Measurements from ENCODE around the gene KCTD3. TPM values are rescaled to one million over a fixed set of nuclear protein-coding genes. Genes with fewer than 3 reads are reported as not detected.

Gene KCTD3
- 27.9 TPM for polyA plus RNA-seq (2013, experiment 1 of 2)
- 28.1 TPM for polyA plus RNA-seq (2013, experiment 2 of 2)

GRCh38 chr1:215566556-215567490, at the start of gene KCTD3:
KCTD3 (plus strand) TSS chr1:215567304; CDS start chr1:215567686, 382 bp downstream.
- Histone ChIP-seq H2BK15ac (replicated peaks; ENCODE audit: low read depth) (no peak within 1 kb of the TSS), H3K27me3 (ENCODE audit: insufficient read depth, low read length, poor library complexity) (no peaks in the 10 kb centered on the region), H3K27ac (ENCODE audit: low read depth, low read length) (peak within 1 kb of the TSS; percentile 82), H3K79me2 (ENCODE audit: control insufficient read depth, insufficient read depth, low read length) (peaks cover 29% of the 10 kb centered on the region), H2BK5ac (ENCODE audit: low read length) (peak within 1 kb of the TSS; percentile 63), H3K36me3 (ENCODE audit: control insufficient read depth, insufficient read depth, low read length) (no peaks in the 10 kb centered on the region), H3K9ac (ENCODE audit: low read length) (peak within 1 kb of the TSS; percentile 91), H3K4me3 (ENCODE audit: low read length) (peak within 1 kb of the TSS; percentile 95), H3K18ac (ENCODE audit: low read length) (peak within 1 kb of the TSS; percentile 6), H3K4me2 (ENCODE audit: low read length) (peak within 1 kb of the TSS; percentile 66), H3K4ac (ENCODE audit: low read depth, low read length) (peak within 1 kb of the TSS; percentile 20), H3K79me1 (ENCODE audit: low read length) (no peaks in the 10 kb centered on the region), H3K23ac (ENCODE audit: low read length) (peak within 1 kb of the TSS; percentile 99), H4K8ac (ENCODE audit: low read depth, low read length) (no peak within 1 kb of the TSS), H2AK5ac (ENCODE audit: low read length) (no peak within 1 kb of the TSS), H2BK120ac (ENCODE audit: low read depth, low read length) (no peak within 1 kb of the TSS), H3K4me1 (ENCODE audit: control insufficient read depth, low read depth, low read length) (no peaks in the 10 kb centered on the region), H4K5ac (ENCODE audit: low read length) (no peak within 1 kb of the TSS), H3K56ac (ENCODE audit: low read length) (peak within 1 kb of the TSS; percentile 98)
- WGBS (ENCODE audit: extremely low coverage, insufficient coverage, low lambda C conversion rate) = no CpG with 5 or more reads among the region's 44 CpGs
- DNase-seq = peak; percentile 83

- Histone ChIP-seq H3K36me3 (ENCODE audit: control insufficient read depth, insufficient read depth, low read length) (no peaks in the 10 kb centered on the region), H3K79me2 (ENCODE audit: control insufficient read depth, insufficient read depth, low read length) (no peaks in the 10 kb centered on the region), H3K27ac (ENCODE audit: low read depth, low read length) (no peak overlapping the region), H3K18ac (ENCODE audit: low read length) (no peak overlapping the region), H3K23ac (ENCODE audit: low read length) (no peak overlapping the region), H3K4me2 (ENCODE audit: low read length) (no peak overlapping the region), H4K5ac (ENCODE audit: low read length) (no peak overlapping the region), H4K8ac (ENCODE audit: low read depth, low read length) (no peak overlapping the region), H3K4me1 (ENCODE audit: control insufficient read depth, low read depth, low read length) (no peaks in the 10 kb centered on the region), H2BK15ac (replicated peaks; ENCODE audit: low read depth) (no peak overlapping the region), H3K56ac (ENCODE audit: low read length) (no peak overlapping the region), H3K4ac (ENCODE audit: low read depth, low read length) (no peak overlapping the region), H2AK5ac (ENCODE audit: low read length) (no peak overlapping the region), H3K79me1 (ENCODE audit: low read length) (no peaks in the 10 kb centered on the region), H3K9ac (ENCODE audit: low read length) (no peak overlapping the region), H3K4me3 (ENCODE audit: low read length) (no peak overlapping the region), H3K27me3 (ENCODE audit: insufficient read depth, low read length, poor library complexity) (no peaks in the 10 kb centered on the region), H2BK120ac (ENCODE audit: low read depth, low read length) (no peak overlapping the region), H2BK5ac (ENCODE audit: low read length) (no peak overlapping the region)
- peak; percentile 54 for DNase-seq
- WGBS (ENCODE audit: extremely low coverage, insufficient coverage, low lambda C conversion rate) = no CpG with 5 or more reads among the region's 4 CpGs
Observed at GRCh38 chr1:215517441-215517891, 49.6 kb upstream of the KCTD3 start.

- no CpG with 5 or more reads among the region's 2 CpGs for WGBS (ENCODE audit: extremely low coverage, insufficient coverage, low lambda C conversion rate)
- no peak overlapping the region for H2BK5ac ChIP-seq (ENCODE audit: low read length)
- no peak overlapping the region for H3K56ac ChIP-seq (ENCODE audit: low read length)
Observed at GRCh38 chr1:215518594-215518993, 48.5 kb upstream of the KCTD3 start.

GRCh38 chr1:215521279-215521678, 45.8 kb upstream of the KCTD3 start:
- H3K79me1 ChIP-seq (ENCODE audit: low read length) = no peaks in the 10 kb centered on the region
- no CpG with 5 or more reads among the region's 3 CpGs for WGBS (ENCODE audit: extremely low coverage, insufficient coverage, low lambda C conversion rate)
- no peak overlapping the region for H3K4ac ChIP-seq (ENCODE audit: low read depth, low read length)

More at GRCh38 chr1:215518594-215518993, 48.5 kb upstream of the KCTD3 start:
- Histone ChIP-seq H3K4me2 (ENCODE audit: low read length) (no peak overlapping the region), H2BK15ac (replicated peaks; ENCODE audit: low read depth) (no peak overlapping the region), H3K4ac (ENCODE audit: low read depth, low read length) (no peak overlapping the region), H3K27ac (ENCODE audit: low read depth, low read length) (no peak overlapping the region), H3K18ac (ENCODE audit: low read length) (no peak overlapping the region), H3K4me1 (ENCODE audit: control insufficient read depth, low read depth, low read length) (no peaks in the 10 kb centered on the region), H2AK5ac (ENCODE audit: low read length) (no peak overlapping the region), H3K4me3 (ENCODE audit: low read length) (no peak overlapping the region), H3K9ac (ENCODE audit: low read length) (no peak overlapping the region), H3K23ac (ENCODE audit: low read length) (no peak overlapping the region), H3K79me2 (ENCODE audit: control insufficient read depth, insufficient read depth, low read length) (no peaks in the 10 kb centered on the region), H4K8ac (ENCODE audit: low read depth, low read length) (no peak overlapping the region), H3K79me1 (ENCODE audit: low read length) (no peaks in the 10 kb centered on the region), H4K5ac (ENCODE audit: low read length) (no peak overlapping the region), H2BK120ac (ENCODE audit: low read depth, low read length) (no peak overlapping the region), H3K27me3 (ENCODE audit: insufficient read depth, low read length, poor library complexity) (no peaks in the 10 kb centered on the region), H3K36me3 (ENCODE audit: control insufficient read depth, insufficient read depth, low read length) (no peaks in the 10 kb centered on the region)
- DNase-seq = no peak

GRCh38 chr1:215523128-215523861, 43.8 kb upstream of the KCTD3 start:
- H3K27ac ChIP-seq (ENCODE audit: low read depth, low read length) = no peak overlapping the region

More at GRCh38 chr1:215521279-215521678, 45.8 kb upstream of the KCTD3 start:
- Histone ChIP-seq H2BK15ac (replicated peaks; ENCODE audit: low read depth) (no peak overlapping the region), H3K56ac (ENCODE audit: low read length) (no peak overlapping the region), H3K27ac (ENCODE audit: low read depth, low read length) (no peak overlapping the region), H2AK5ac (ENCODE audit: low read length) (no peak overlapping the region), H3K36me3 (ENCODE audit: control insufficient read depth, insufficient read depth, low read length) (no peaks in the 10 kb centered on the region), H3K18ac (ENCODE audit: low read length) (no peak overlapping the region), H3K4me3 (ENCODE audit: low read length) (no peak overlapping the region), H4K5ac (ENCODE audit: low read length) (no peak overlapping the region), H3K4me2 (ENCODE audit: low read length) (no peak overlapping the region), H4K8ac (ENCODE audit: low read depth, low read length) (no peak overlapping the region), H3K79me2 (ENCODE audit: control insufficient read depth, insufficient read depth, low read length) (no peaks in the 10 kb centered on the region), H3K9ac (ENCODE audit: low read length) (no peak overlapping the region), H2BK5ac (ENCODE audit: low read length) (no peak overlapping the region), H3K23ac (ENCODE audit: low read length) (no peak overlapping the region), H2BK120ac (ENCODE audit: low read depth, low read length) (no peak overlapping the region), H3K27me3 (ENCODE audit: insufficient read depth, low read length, poor library complexity) (no peaks in the 10 kb centered on the region), H3K4me1 (ENCODE audit: control insufficient read depth, low read depth, low read length) (no peaks in the 10 kb centered on the region)
- DNase-seq = no peak

More at GRCh38 chr1:215523128-215523861, 43.8 kb upstream of the KCTD3 start:
- H3K79me2 ChIP-seq (ENCODE audit: control insufficient read depth, insufficient read depth, low read length) = no peaks in the 10 kb centered on the region
- no peak overlapping the region for H2AK5ac ChIP-seq (ENCODE audit: low read length)
- H3K4me3 ChIP-seq (ENCODE audit: low read length) = no peak overlapping the region
- WGBS (ENCODE audit: extremely low coverage, insufficient coverage, low lambda C conversion rate) = no CpG with 5 or more reads among the region's 8 CpGs
- H2BK15ac ChIP-seq (replicated peaks; ENCODE audit: low read depth) = no peak overlapping the region
- H3K4ac ChIP-seq (ENCODE audit: low read depth, low read length) = no peak overlapping the region
- H3K79me1 ChIP-seq (ENCODE audit: low read length) = no peaks in the 10 kb centered on the region
- H3K9ac ChIP-seq (ENCODE audit: low read length) = no peak overlapping the region
- no peak overlapping the region for H3K56ac ChIP-seq (ENCODE audit: low read length)
- no peaks in the 10 kb centered on the region for H3K27me3 ChIP-seq (ENCODE audit: insufficient read depth, low read length, poor library complexity)
- H3K18ac ChIP-seq (ENCODE audit: low read length) = no peak overlapping the region
- H3K4me1 ChIP-seq (ENCODE audit: control insufficient read depth, low read depth, low read length) = no peaks in the 10 kb centered on the region
- no peak overlapping the region for H3K23ac ChIP-seq (ENCODE audit: low read length)
- no peaks in the 10 kb centered on the region for H3K36me3 ChIP-seq (ENCODE audit: control insufficient read depth, insufficient read depth, low read length)
- no peak overlapping the region for H2BK5ac ChIP-seq (ENCODE audit: low read length)
- H2BK120ac ChIP-seq (ENCODE audit: low read depth, low read length) = no peak overlapping the region
- no peak overlapping the region for H3K4me2 ChIP-seq (ENCODE audit: low read length)
- H4K8ac ChIP-seq (ENCODE audit: low read depth, low read length) = no peak overlapping the region
- DNase-seq = no peak
- no peak overlapping the region for H4K5ac ChIP-seq (ENCODE audit: low read length)

Data from mesendoderm (in vitro differentiated cells).